ENCODE data around the gene APOBEC3B.
"Not testable (repeated sequence)": the region's sequence is repeated elsewhere in the genome, so short reads cannot be mapped to it uniquely, and the experiment has no call there.

DNA sequence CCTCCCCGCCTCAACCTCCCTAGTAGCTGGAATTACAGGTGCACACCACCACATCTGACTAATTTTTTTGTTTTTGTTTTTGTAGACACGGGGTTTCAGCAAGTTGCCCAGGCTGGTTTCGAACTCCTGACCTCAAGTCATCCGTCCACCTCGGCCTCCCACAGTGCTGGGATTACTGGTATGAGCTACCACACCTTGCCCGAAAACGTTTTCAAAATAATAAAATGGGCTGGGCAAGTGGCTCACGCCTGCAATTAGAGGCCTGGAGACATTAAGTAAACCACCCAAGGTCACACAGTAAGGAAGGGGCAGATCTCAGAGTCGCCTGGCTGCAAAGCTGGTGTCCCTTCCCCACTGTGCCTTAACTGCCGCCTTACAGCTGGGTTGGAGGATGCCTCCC is 1.6 kb upstream of the APOBEC3B start:
- TF ChIP-seq, protein P1, sequence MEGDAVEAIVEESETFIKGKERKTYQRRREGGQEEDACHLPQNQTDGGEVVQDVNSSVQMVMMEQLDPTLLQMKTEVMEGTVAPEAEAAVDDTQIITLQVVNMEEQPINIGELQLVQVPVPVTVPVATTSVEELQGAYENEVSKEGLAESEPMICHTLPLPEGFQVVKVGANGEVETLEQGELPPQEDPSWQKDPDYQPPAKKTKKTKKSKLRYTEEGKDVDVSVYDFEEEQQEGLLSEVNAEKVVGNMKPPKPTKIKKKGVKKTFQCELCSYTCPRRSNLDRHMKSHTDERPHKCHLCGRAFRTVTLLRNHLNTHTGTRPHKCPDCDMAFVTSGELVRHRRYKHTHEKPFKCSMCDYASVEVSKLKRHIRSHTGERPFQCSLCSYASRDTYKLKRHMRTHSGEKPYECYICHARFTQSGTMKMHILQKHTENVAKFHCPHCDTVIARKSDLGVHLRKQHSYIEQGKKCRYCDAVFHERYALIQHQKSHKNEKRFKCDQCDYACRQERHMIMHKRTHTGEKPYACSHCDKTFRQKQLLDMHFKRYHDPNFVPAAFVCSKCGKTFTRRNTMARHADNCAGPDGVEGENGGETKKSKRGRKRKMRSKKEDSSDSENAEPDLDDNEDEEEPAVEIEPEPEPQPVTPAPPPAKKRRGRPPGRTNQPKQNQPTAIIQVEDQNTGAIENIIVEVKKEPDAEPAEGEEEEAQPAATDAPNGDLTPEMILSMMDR (IDR thresholded peaks at IDR 0.05) = not testable (repeated sequence)
- not testable (repeated sequence) for TF ChIP-seq POLR2A (IDR thresholded peaks at IDR 0.05)
